Breast epithelium (tissue), 3 donors: ENCODE measurements around the gene TMEM253.

Experiments used
- POLR2A ChIP-seq: fragments of 450-650 bp; IDR thresholded peaks from one replicate; pipeline ENCODE4 v1.6.1; 2016; ENCODE audit warnings: antibody characterized with exemption, mild to moderate bottlenecking, moderate library complexity
- POLR2AphosphoS5 ChIP-seq, 3 donors: sonication (generic); formaldehyde crosslinking; IDR thresholded peaks; one replicate each; pipeline ENCODE4 v1.6.1; 2017; ENCODE audit warnings: antibody characterized with exemption in 3 of 3
- TF ChIP-seq, protein P1 (sequence below), 3 donors: fragments of 450-650 bp; IDR thresholded peaks; one replicate each; pipeline ENCODE4 v1.5.1; 2016 to 2017; ENCODE audit warnings: antibody characterized with exemption in 3 of 3, mild to moderate bottlenecking in 3 of 3, moderate library complexity in 3 of 3

DNA sequence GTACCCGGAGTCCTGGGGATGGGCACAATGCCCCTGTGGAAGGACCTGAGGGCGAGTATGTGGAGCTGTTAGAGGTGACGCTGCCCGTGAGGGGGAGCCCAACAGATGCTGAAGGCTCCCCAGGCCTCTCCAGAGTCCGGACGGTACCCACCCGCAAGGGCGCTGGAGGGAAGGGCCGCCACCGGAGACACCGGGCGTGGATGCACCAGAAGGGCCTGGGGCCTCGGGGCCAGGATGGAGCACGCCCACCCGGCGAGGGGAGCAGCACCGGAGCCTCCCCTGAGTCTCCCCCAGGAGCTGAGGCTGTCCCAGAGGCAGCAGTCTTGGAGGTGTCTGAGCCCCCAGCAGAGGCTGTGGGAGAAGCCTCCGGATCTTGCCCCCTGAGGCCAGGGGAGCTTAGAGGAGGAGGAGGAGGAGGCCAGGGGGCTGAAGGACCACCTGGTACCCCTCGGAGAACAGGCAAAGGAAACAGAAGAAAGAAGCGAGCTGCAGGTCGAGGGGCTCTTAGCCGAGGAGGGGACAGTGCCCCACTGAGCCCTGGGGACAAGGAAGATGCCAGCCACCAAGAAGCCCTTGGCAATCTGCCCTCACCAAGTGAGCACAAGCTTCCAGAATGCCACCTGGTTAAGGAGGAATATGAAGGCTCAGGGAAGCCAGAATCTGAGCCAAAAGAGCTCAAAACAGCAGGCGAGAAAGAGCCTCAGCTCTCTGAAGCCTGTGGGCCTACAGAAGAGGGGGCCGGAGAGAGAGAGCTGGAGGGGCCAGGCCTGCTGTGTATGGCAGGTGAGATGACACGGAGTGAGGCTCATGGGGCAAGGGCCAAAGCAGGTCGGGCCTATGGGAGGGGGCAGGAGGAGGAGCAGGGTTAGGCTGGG lies 26.2 kb upstream of the TMEM253 start:
- TF ChIP-seq POLR2A (no peak), POLR2AphosphoS5 (IDR thresholded peaks at IDR 0.05) (no peak)
- TF ChIP-seq, protein P1, sequence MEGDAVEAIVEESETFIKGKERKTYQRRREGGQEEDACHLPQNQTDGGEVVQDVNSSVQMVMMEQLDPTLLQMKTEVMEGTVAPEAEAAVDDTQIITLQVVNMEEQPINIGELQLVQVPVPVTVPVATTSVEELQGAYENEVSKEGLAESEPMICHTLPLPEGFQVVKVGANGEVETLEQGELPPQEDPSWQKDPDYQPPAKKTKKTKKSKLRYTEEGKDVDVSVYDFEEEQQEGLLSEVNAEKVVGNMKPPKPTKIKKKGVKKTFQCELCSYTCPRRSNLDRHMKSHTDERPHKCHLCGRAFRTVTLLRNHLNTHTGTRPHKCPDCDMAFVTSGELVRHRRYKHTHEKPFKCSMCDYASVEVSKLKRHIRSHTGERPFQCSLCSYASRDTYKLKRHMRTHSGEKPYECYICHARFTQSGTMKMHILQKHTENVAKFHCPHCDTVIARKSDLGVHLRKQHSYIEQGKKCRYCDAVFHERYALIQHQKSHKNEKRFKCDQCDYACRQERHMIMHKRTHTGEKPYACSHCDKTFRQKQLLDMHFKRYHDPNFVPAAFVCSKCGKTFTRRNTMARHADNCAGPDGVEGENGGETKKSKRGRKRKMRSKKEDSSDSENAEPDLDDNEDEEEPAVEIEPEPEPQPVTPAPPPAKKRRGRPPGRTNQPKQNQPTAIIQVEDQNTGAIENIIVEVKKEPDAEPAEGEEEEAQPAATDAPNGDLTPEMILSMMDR (IDR thresholded peaks at IDR 0.05) = no peak
